GM15510 (cell line): ENCODE results near the gene HOXA1.

Experiments used
- POLR2A ChIP-seq: IDR thresholded peaks from 3 replicates; pipeline ENCODE4 v1.6.1; 2011; ENCODE audit warnings: borderline replicate concordance; ENCODE audit not compliant: insufficient read length; ENCODE audit errors: extremely low read depth

HOXA1 gene

GRCh38 chr7:27115221-27116026, 19.6 kb upstream of the HOXA1 start:
- TF ChIP-seq POLR2A, result no peak

- no peak for TF ChIP-seq POLR2A
These were observed 19.1 kb upstream of the HOXA1 start for GRCh38 chr7:27114881-27115220.

GRCh38 chr7:27113991-27114769, 18.4 kb upstream of the HOXA1 start:
- TF ChIP-seq POLR2A, result no peak

- no peak for TF ChIP-seq POLR2A
These were observed 17.5 kb upstream of the HOXA1 start for GRCh38 chr7:27112955-27113949.

DNA sequence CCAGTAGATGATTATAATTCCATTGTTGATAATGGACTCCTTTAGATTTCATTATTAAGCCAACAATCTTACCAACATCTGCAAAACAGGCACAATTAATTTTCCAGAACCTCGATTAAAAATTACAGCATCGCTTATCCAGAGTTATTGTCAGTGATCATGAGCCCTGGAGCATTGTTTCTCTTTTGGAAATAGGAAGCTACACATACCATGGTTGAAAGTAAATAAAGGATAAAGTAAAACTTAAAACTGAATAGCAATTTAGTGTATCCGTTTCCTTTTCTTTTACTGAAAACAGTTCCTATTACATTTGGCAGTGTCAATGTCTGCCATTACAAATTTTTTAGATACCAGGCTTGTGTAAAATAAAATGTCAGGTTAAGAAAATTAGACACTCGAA, 16.6 kb upstream of the HOXA1 start:
- no peak for TF ChIP-seq POLR2A

DNA sequence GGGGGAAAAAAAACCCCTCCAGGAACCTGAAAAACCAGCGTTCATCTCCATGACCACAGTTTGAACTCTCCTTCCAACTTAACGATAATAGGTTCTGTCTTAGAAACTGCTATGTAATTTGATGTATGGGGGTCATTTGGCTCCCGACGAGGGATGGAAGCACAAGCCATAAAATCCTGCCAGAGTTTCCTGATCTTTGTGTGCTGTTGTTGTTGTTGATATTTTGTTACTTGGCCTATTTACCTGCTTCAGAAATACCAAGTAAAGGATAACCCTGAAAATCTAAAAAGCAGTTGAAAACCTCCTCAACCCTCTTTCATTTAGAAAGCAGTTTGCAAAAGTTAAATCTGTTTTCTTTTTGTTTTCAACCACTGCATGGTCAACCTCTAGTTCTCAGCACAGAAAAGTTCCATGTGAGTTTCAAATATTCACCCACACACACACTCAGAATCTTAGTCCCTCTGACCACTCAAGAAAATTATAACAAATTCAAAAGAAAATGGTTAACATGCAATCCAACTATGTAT, 16.0 kb upstream of the HOXA1 start:
- TF ChIP-seq POLR2A, result no peak

GRCh38 chr7:27111042-27111750, 15.4 kb upstream of the HOXA1 start:
- TF ChIP-seq POLR2A, result no peak

DNA sequence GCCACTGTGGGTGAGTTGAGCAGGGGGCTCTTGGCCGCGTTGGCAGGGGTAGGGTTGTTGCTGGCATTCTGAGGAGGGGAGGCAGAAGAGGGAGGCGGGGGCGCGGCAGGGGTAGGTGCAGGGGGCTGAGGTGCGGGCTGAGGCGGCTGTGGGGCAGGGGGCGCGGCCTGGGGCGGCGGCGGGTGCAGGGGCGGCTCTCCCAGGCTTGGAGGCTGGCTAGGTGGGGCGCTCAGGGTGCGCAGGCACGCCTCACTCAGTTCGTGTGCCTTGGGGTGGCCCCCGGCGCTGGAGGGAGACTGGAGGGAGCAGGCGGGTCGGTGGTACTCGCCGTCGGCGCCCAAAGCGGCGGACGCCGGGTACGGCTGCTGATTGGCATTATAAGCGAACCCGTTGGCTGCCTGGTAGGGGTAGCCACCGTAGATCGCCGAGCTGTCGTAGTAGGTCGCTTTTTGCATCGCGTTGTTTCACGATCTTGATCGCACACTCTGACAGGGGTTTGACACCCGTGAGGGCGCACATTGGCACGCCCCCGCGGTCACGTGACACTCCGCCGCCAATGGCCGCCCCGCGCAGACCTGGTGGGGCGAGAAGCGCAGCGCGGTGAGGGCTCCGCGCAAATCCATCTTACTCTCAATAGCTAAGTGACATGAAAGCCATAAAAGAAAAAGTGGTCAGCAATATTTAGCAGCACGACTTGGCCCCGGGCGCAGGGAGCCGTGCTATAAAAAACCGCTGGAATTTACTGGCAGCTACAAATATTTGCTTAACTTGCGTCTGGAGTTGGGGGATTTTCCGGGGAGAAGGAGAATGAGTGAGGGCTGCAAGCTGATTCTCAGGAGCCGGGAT, 14.6 kb upstream of the HOXA1 start:
- no peak for TF ChIP-seq POLR2A

DNA sequence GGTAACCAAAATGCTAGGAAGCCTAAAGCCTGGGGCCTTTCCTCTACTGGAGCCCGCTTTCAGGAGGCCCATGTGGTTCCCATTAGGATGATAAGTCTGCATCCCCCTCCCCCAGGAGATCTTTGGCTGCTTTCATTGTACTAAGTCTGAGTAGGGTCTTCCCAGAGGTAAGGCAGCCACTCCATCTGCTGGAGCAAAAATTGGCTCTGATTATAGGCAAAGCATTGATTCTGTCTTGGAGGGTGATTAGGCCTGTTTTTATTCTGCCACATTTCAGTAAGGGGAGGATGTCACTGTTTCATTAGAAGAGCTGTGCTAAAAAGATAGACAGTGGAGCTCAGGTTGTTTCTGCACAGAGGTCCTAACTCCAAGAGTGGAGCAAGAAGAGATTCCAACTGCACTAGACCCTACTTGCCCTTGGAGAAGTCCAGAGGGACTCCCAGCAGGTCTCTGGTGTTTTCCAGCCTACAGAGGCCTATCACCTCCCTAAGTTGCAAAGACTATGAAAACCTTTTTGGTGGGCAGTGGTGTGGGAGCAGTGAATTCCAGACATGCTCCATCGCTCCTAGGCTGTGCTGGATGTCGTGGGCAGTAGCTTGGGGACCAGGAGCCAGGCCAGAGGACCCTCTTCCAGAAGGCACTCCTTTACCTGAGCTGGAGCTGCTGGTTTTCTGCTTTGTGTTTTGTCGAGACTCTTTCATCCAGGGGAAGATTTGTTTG, 13.8 kb upstream of the HOXA1 start:
- TF ChIP-seq POLR2A, result no peak

- no peak for TF ChIP-seq POLR2A
These were observed 12.8 kb upstream of the HOXA1 start for GRCh38 chr7:27108390-27109127.

- no peak for TF ChIP-seq POLR2A
These were observed 11.9 kb upstream of the HOXA1 start for GRCh38 chr7:27107391-27108381.
